NCI-H82 (cell line): Measurements from ENCODE around the gene RAD51B.

Source experiments
- DNase-seq: peaks from one replicate; lab custom pipeline; 2025; lab: John Stamatoyannopoulos, UW

The RAD51B gene

GRCh38 chr14:68576496-68577244 is 757.1 kb downstream of the RAD51B start:
- no peak for DNase-seq

- no peak for DNase-seq
Observed at GRCh38 chr14:68577802-68578541, 758.4 kb downstream of the RAD51B start.

GRCh38 chr14:68578597-68578996 is 759.0 kb downstream of the RAD51B start:
- no peak for DNase-seq

GRCh38 chr14:68580096-68580645 is 760.6 kb downstream of the RAD51B start:
- no peak for DNase-seq

- DNase-seq, result peak; percentile 96
Observed at GRCh38 chr14:68580671-68581070, 761.1 kb downstream of the RAD51B start.

GRCh38 chr14:68583548-68584280 is 764.1 kb downstream of the RAD51B start:
- DNase-seq, result peak; percentile 73

GRCh38 chr14:68584786-68585185 is 765.2 kb downstream of the RAD51B start:
- DNase-seq, result no peak

GRCh38 chr14:68585690-68586089 is 766.1 kb downstream of the RAD51B start:
- peak; percentile 73 for DNase-seq

- DNase-seq, result peak; percentile 25
Observed at GRCh38 chr14:68586896-68587751, 767.5 kb downstream of the RAD51B start.

GRCh38 chr14:68587931-68588330 is 768.4 kb downstream of the RAD51B start:
- DNase-seq, result peak; percentile 74

GRCh38 chr14:68589447-68590200 is 770.0 kb downstream of the RAD51B start:
- peak; percentile 77 for DNase-seq

GRCh38 chr14:68590201-68590522 is 770.6 kb downstream of the RAD51B start:
- no peak for DNase-seq

GRCh38 chr14:68591786-68592185 is 772.2 kb downstream of the RAD51B start:
- DNase-seq, result no peak

- no peak for DNase-seq
Observed at GRCh38 chr14:68592948-68593556, 773.5 kb downstream of the RAD51B start.

- peak; percentile 60 for DNase-seq
Observed at GRCh38 chr14:68593806-68594536, 774.4 kb downstream of the RAD51B start.

GRCh38 chr14:68594737-68595380 is 775.3 kb downstream of the RAD51B start:
- no peak for DNase-seq

- no peak for DNase-seq
Observed at GRCh38 chr14:68596211-68596610, 776.6 kb downstream of the RAD51B start.

GRCh38 chr14:68596701-68597100 is 777.1 kb downstream of the RAD51B start:
- peak; percentile 69 for DNase-seq

- DNase-seq, result no peak
Observed at GRCh38 chr14:68598089-68598488, 778.5 kb downstream of the RAD51B start.
